ENCODE results near the gene CERT1. TPM values are rescaled to one million over a fixed set of nuclear protein-coding genes. Genes with fewer than 3 reads are reported as not detected.

CERT1 gene
- total and polyA plus RNA-seq, 4 donors = 16.1 to 86.2 (median 46.1) TPM

DNA sequence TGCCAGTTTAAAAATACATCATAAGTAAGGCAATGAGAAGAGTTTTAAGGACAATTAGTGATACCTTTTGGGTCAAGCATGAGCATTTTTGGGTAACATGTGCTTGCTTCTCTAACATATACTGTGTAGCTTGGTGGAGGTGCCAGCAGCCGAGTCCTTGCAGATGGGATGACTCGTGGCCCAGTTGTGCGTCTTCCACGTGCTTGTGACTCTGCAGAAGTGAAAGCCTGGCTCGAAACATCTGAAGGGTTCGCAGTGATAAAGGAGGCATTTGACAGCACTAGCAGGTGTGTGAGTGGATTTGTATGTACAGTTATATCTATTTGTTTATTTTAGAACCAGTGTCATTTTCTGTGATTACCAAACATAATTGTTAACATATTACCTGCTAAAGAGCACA lies 156.2 kb downstream of the CERT1 start:
- H3K36me3 ChIP-seq (ENCODE audit: control insufficient read depth in 4 of 4, insufficient read depth in 4 of 4, low read length in 4 of 4) = peaks cover 28 to 51% (median 42%) of the 10 kb centered on the region in 4 donors
- peaks cover 0 to 1% (median 0%) of the 10 kb centered on the region in 4 donors for H3K9me3 ChIP-seq (ENCODE audit: control insufficient read depth in 4 of 4, insufficient read depth in 3 of 4, low read length in 3 of 4)
- ATAC-seq (ENCODE audit: insufficient read depth, low FRiP score) (no peak), DNase-seq (no peak)
- H3K4me1 ChIP-seq (ENCODE audit: control insufficient read depth in 5 of 5, insufficient read depth in 5 of 5, low read length in 5 of 5) = peaks cover 0 to 3% (median 0%) of the 10 kb centered on the region in 5 donors
- H3K4me3 ChIP-seq = no peak overlapping the region
- WGBS, 2 donors = 92 to 93% methylated on average over 6 of the region's 6 CpGs
- TF ChIP-seq, protein P1, sequence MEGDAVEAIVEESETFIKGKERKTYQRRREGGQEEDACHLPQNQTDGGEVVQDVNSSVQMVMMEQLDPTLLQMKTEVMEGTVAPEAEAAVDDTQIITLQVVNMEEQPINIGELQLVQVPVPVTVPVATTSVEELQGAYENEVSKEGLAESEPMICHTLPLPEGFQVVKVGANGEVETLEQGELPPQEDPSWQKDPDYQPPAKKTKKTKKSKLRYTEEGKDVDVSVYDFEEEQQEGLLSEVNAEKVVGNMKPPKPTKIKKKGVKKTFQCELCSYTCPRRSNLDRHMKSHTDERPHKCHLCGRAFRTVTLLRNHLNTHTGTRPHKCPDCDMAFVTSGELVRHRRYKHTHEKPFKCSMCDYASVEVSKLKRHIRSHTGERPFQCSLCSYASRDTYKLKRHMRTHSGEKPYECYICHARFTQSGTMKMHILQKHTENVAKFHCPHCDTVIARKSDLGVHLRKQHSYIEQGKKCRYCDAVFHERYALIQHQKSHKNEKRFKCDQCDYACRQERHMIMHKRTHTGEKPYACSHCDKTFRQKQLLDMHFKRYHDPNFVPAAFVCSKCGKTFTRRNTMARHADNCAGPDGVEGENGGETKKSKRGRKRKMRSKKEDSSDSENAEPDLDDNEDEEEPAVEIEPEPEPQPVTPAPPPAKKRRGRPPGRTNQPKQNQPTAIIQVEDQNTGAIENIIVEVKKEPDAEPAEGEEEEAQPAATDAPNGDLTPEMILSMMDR (IDR thresholded peaks at IDR 0.05; ENCODE audit: control extremely low read depth, extremely low read depth) = no peak
- H3K9ac ChIP-seq (ENCODE audit: insufficient read depth in 1 of 2, low read length in 2 of 2) = no peak overlapping the region
- H3K27me3 ChIP-seq (ENCODE audit: control insufficient read depth in 3 of 3, insufficient read depth in 3 of 3, low read length in 2 of 3) = no peaks in the 10 kb centered on the region
- no peak overlapping the region for H3K27ac ChIP-seq (ENCODE audit: low read depth in 1 of 2, low read length in 1 of 2)

DNA sequence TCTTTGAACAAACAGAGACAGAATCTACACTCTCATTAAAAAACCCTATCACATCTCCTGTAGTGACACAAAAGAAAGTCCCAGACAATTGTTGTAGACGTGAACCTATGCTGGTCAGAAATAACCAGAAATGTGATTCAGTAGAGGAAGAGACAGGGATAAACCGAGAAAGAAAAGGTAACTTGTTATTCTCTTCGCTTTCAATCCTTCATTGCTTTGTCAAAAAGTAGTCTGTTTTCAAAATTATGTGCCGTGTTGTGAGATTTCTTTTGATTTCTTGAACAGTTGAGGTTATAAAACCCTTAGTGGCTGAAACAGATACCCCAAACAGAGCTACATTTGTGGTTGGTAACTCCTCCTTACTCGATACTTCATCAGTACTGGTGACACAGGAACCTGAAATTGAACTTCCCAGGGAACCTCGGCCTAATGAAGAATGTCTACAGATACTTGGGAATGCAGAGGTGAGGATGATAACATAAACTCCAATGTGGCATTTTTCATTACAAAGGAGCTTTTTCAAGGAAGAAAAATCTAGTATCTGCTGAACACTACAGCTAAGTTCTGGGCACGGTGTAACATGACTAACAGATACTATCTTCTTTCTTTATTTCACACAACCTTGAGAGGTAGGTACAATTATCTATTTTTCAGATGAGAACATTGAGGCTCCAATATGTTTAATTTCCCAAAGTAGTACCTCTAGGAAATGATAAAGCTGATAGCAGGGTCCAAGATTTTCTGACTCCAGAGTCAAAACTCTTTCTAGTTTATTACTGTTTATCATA lies 160.1 kb downstream of the CERT1 start:
- H3K4me3 ChIP-seq = no peak overlapping the region
- H3K4me1 ChIP-seq (ENCODE audit: control insufficient read depth in 5 of 5, insufficient read depth in 5 of 5, low read length in 5 of 5) = no peaks in the 10 kb centered on the region
- no peak overlapping the region for H3K27ac ChIP-seq (ENCODE audit: low read depth in 1 of 2, low read length in 1 of 2)
- peaks cover 12 to 40% (median 34%) of the 10 kb centered on the region in 4 donors for H3K36me3 ChIP-seq (ENCODE audit: control insufficient read depth in 4 of 4, insufficient read depth in 4 of 4, low read length in 4 of 4)
- H3K9ac ChIP-seq (ENCODE audit: insufficient read depth in 1 of 2, low read length in 2 of 2) = no peak overlapping the region
- TF ChIP-seq, protein P1 (IDR thresholded peaks at IDR 0.05; ENCODE audit: control extremely low read depth, extremely low read depth) = no peak
- DNase-seq (no peak), ATAC-seq (ENCODE audit: insufficient read depth, low FRiP score) (no peak)
- H3K9me3 ChIP-seq (ENCODE audit: control insufficient read depth in 4 of 4, insufficient read depth in 3 of 4, low read length in 3 of 4) = no peaks in the 10 kb centered on the region
- WGBS, 2 donors = 92 to 97% methylated on average over 7 of the region's 7 CpGs
- H3K27me3 ChIP-seq (ENCODE audit: control insufficient read depth in 3 of 3, insufficient read depth in 3 of 3, low read length in 2 of 3) = no peaks in the 10 kb centered on the region

DNA sequence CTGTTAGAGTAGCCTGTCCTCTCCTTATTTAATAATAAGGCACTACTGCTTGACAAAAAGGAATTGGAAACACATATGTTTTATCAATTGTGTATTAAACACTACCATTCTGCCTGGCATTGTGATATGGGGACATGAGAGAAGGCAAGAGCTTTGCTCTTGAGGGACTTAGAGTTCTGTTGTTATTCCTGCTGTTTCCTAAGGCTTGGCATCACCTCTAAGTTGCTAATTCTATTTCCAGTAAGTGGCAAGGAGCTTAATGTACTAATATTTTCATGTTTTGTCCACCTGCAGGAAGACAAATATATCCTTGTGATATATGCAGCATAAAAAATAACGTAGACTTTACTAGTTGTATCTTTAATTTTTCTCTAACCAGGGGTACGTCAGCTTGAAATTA lies 161.8 kb downstream of the CERT1 start:
- ATAC-seq (ENCODE audit: insufficient read depth, low FRiP score) (no peak), DNase-seq (no peak)
- TF ChIP-seq, protein P1 (IDR thresholded peaks at IDR 0.05; ENCODE audit: control extremely low read depth, extremely low read depth) = no peak
- Histone ChIP-seq H3K9me3 (ENCODE audit: control insufficient read depth in 4 of 4, insufficient read depth in 3 of 4, low read length in 3 of 4) (no peaks in the 10 kb centered on the region), H3K27ac (ENCODE audit: low read depth in 1 of 2, low read length in 1 of 2) (no peak overlapping the region), H3K9ac (ENCODE audit: insufficient read depth in 1 of 2, low read length in 2 of 2) (no peak overlapping the region), H3K27me3 (ENCODE audit: control insufficient read depth in 3 of 3, insufficient read depth in 3 of 3, low read length in 2 of 3) (no peaks in the 10 kb centered on the region), H3K4me3 (no peak overlapping the region), H3K4me1 (ENCODE audit: control insufficient read depth in 5 of 5, insufficient read depth in 5 of 5, low read length in 5 of 5) (no peaks in the 10 kb centered on the region), H3K36me3 (ENCODE audit: control insufficient read depth in 4 of 4, insufficient read depth in 4 of 4, low read length in 4 of 4) (peaks cover 11 to 36% (median 31%) of the 10 kb centered on the region in 4 donors)
- WGBS, 2 donors = 94 to 96% methylated on average over 2 of the region's 2 CpGs
